ENCODE measurements around the gene INHBB. TPM values are rescaled to one million over a fixed set of nuclear protein-coding genes. Genes with fewer than 3 reads are reported as not detected.

The INHBB gene
- total and polyA plus RNA-seq, 2 experiments from 2014 or later: 2.7 to 6.6 TPM

DNA sequence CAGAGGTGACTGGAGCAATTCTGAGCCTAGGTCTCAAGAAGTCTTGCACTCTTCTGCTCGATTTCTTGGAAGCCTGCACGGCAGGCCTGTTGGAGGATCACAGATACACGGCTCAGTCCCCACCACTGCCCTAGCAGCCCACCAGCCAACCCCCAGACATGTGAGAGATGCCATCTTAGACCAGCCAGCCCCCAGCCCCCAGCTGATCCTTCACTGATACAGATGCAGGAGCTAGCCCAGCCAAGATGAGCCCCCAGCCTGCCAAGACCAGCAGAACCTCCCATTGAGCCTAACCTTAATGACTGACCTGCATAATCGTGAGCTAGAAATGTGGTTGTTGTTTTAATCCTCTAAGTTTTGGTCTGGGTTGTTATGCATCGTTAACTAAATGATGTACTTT is 47.5 kb downstream of the INHBB start:
- TF ChIP-seq EZH2 (IDR thresholded peaks at IDR 0.05; ENCODE audit: borderline replicate concordance) (no peak), CTCF (IDR thresholded peaks at IDR 0.05; ENCODE audit: poor library complexity) (no peak), EZH2phosphoT487 (IDR thresholded peaks at IDR 0.05; ENCODE audit: low read depth, severe bottlenecking, unreplicated experiment) (no peak)
- Histone ChIP-seq H3K27ac (no peak overlapping the region), H2AFZ (no peak overlapping the region), H3K4me2 (no peak overlapping the region), H3K4me3 (no peak overlapping the region), H3K79me2 (no peaks in the 10 kb centered on the region), H3K36me3 (replicated peaks; ENCODE audit: insufficient read depth, low read depth) (no peaks in the 10 kb centered on the region), H3K9me2 (replicated peaks; ENCODE audit: insufficient read depth) (no peaks in the 10 kb centered on the region), H4K20me1 (ENCODE audit: insufficient read depth, poor library complexity, severe bottlenecking) (no peaks in the 10 kb centered on the region), H3K9me3 (ENCODE audit: low read depth) (no peaks in the 10 kb centered on the region), H3K27me3 (no peaks in the 10 kb centered on the region), H3K4me1 (ENCODE audit: insufficient read depth) (no peaks in the 10 kb centered on the region)
- no peak for DNase-seq (ENCODE audit: low spot score)
- 87% methylated on average over 4 of the region's 5 CpGs for WGBS (ENCODE audit: low lambda C conversion rate, missing lambda C conversion rate)

DNA sequence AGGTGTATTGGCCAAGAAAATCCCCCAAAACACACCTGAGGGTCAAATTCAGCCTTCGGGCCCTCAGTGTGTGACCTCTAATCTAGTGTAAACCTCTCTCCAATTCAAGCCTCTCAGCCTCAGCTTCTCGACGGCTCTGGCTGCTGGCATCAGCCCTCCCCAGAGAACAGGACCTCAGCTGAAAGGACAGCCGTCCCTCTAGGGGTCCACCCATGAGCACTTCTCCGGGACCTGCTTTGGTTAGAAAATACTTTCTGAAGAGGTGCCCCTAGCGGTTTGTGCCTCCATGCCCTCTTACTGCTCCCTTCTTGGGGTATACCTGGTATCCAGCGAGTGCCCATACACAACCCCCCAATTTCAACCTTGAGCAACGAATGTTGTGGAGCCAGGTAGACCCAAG is 48.8 kb downstream of the INHBB start:
- Histone ChIP-seq H3K4me2 (no peak overlapping the region), H3K27me3 (no peaks in the 10 kb centered on the region), H2AFZ (no peak overlapping the region), H3K9me3 (ENCODE audit: low read depth) (no peaks in the 10 kb centered on the region), H3K4me1 (ENCODE audit: insufficient read depth) (peaks cover 7% of the 10 kb centered on the region), H3K79me2 (no peaks in the 10 kb centered on the region), H3K36me3 (replicated peaks; ENCODE audit: insufficient read depth, low read depth) (no peaks in the 10 kb centered on the region), H3K27ac (no peak overlapping the region), H3K9me2 (replicated peaks; ENCODE audit: insufficient read depth) (no peaks in the 10 kb centered on the region), H4K20me1 (ENCODE audit: insufficient read depth, poor library complexity, severe bottlenecking) (no peaks in the 10 kb centered on the region), H3K4me3 (no peak overlapping the region)
- no peak for DNase-seq (ENCODE audit: low spot score)
- no peak for TF ChIP-seq CTCF (IDR thresholded peaks at IDR 0.05; ENCODE audit: poor library complexity)
- 89% methylated on average over 8 of the region's 8 CpGs for WGBS (ENCODE audit: low lambda C conversion rate, missing lambda C conversion rate)

DNA sequence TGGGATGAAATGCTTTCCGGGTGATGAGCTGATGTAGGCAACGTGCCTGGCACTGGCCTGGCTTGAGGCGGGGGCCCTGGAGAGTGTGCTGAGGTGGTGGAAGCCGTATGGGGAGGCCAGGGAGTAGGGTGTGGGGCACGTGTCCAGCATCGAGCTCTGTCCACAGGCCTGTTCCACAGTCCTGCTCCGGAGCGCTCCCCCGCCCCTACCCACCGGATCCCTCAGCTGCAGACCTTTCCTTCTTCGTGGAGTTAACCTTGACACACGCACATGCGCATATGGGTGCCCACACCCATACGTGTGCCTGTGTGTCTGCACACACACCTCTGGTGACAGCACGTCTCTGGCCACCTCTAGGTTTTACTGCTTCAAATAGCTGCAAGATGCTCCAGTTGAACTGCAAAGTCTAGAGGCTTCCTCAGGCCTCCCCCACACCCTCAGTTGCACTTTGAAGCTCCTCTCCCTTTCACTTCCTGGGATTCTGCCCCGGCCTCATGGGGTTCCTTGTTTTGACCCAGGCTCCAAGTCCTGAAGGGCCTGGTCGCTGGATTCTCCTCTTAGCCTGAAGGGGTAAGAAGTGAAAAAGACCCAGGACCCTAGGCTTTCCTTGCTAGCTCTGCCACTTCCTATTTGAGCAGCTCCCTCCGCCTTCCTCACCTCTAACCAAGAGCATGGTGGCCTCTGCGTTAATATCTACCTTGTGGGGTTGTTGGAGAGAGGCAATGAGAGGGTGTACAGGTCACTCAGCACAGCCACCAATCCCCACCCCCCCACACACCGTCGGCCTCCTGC is 49.5 kb downstream of the INHBB start:
- no peak for DNase-seq (ENCODE audit: low spot score)
- H2AFZ ChIP-seq: no peak overlapping the region
- no peak for TF ChIP-seq EZH2 (IDR thresholded peaks at IDR 0.05; ENCODE audit: borderline replicate concordance)
- TF ChIP-seq CTCF (IDR thresholded peaks at IDR 0.05; ENCODE audit: poor library complexity): no peak
- TF ChIP-seq EZH2phosphoT487 (IDR thresholded peaks at IDR 0.05; ENCODE audit: low read depth, severe bottlenecking, unreplicated experiment): no peak
- H3K9me2 ChIP-seq (replicated peaks; ENCODE audit: insufficient read depth): no peaks in the 10 kb centered on the region
- no peaks in the 10 kb centered on the region for H3K9me3 ChIP-seq (ENCODE audit: low read depth)
- no peaks in the 10 kb centered on the region for H4K20me1 ChIP-seq (ENCODE audit: insufficient read depth, poor library complexity, severe bottlenecking)
- no peak overlapping the region for H3K4me3 ChIP-seq
- no peak overlapping the region for H3K4me2 ChIP-seq
- H3K4me1 ChIP-seq (ENCODE audit: insufficient read depth): peaks cover 7% of the 10 kb centered on the region
- no peaks in the 10 kb centered on the region for H3K79me2 ChIP-seq
- no peaks in the 10 kb centered on the region for H3K27me3 ChIP-seq
- no peaks in the 10 kb centered on the region for H3K36me3 ChIP-seq (replicated peaks; ENCODE audit: insufficient read depth, low read depth)
- no peak overlapping the region for H3K27ac ChIP-seq
- WGBS (ENCODE audit: low lambda C conversion rate, missing lambda C conversion rate): 76% methylated on average over 20 of the region's 21 CpGs

Measured in hepatocyte (in vitro differentiated cells).